ENCODE results near the gene EFCAB8.

The EFCAB8 gene

GRCh38 chr20:32908334-32909292, 49.9 kb downstream of the EFCAB8 start:
- Histone ChIP-seq H3K36me3 (ENCODE audit: control insufficient read depth, insufficient read depth, low read length) (no peaks in the 10 kb centered on the region), H3K27me3 (ENCODE audit: control insufficient read depth, insufficient read depth, low read length) (no peaks in the 10 kb centered on the region), H3K4me1 (ENCODE audit: control insufficient read depth, insufficient read depth, low read length) (no peaks in the 10 kb centered on the region), H3K4me3 (ENCODE audit: low read length) (no peak overlapping the region), H3K9ac (ENCODE audit: low read length) (no peak overlapping the region), H3K9me3 (ENCODE audit: control insufficient read depth, low read length) (no peaks in the 10 kb centered on the region)

GRCh38 chr20:32909451-32909850, 50.7 kb downstream of the EFCAB8 start:
- H3K9me3 ChIP-seq (ENCODE audit: control insufficient read depth, low read length): no peaks in the 10 kb centered on the region
- H3K4me3 ChIP-seq (ENCODE audit: low read length): no peak overlapping the region
- H3K27me3 ChIP-seq (ENCODE audit: control insufficient read depth, insufficient read depth, low read length): no peaks in the 10 kb centered on the region
- no peaks in the 10 kb centered on the region for H3K4me1 ChIP-seq (ENCODE audit: control insufficient read depth, insufficient read depth, low read length)
- no peak overlapping the region for H3K9ac ChIP-seq (ENCODE audit: low read length)
- no peaks in the 10 kb centered on the region for H3K36me3 ChIP-seq (ENCODE audit: control insufficient read depth, insufficient read depth, low read length)

- H3K9me3 ChIP-seq (ENCODE audit: control insufficient read depth, low read length): no peaks in the 10 kb centered on the region
- no peaks in the 10 kb centered on the region for H3K36me3 ChIP-seq (ENCODE audit: control insufficient read depth, insufficient read depth, low read length)
Measured at GRCh38 chr20:32909896-32910571, 51.3 kb downstream of the EFCAB8 start.

GRCh38 chr20:32911355-32911754, 52.6 kb downstream of the EFCAB8 start:
- H3K4me1 ChIP-seq (ENCODE audit: control insufficient read depth, insufficient read depth, low read length): no peaks in the 10 kb centered on the region

More at GRCh38 chr20:32909896-32910571, 51.3 kb downstream of the EFCAB8 start:
- Histone ChIP-seq H3K9ac (ENCODE audit: low read length) (no peak overlapping the region), H3K4me1 (ENCODE audit: control insufficient read depth, insufficient read depth, low read length) (no peaks in the 10 kb centered on the region), H3K27me3 (ENCODE audit: control insufficient read depth, insufficient read depth, low read length) (no peaks in the 10 kb centered on the region), H3K4me3 (ENCODE audit: low read length) (no peak overlapping the region)

GRCh38 chr20:32912688-32913087, 54.0 kb downstream of the EFCAB8 start:
- no peak overlapping the region for H3K4me3 ChIP-seq (ENCODE audit: low read length)
- no peaks in the 10 kb centered on the region for H3K27me3 ChIP-seq (ENCODE audit: control insufficient read depth, insufficient read depth, low read length)
- no peak overlapping the region for H3K9ac ChIP-seq (ENCODE audit: low read length)
- H3K9me3 ChIP-seq (ENCODE audit: control insufficient read depth, low read length): peaks cover 9% of the 10 kb centered on the region
- H3K36me3 ChIP-seq (ENCODE audit: control insufficient read depth, insufficient read depth, low read length): no peaks in the 10 kb centered on the region
- no peaks in the 10 kb centered on the region for H3K4me1 ChIP-seq (ENCODE audit: control insufficient read depth, insufficient read depth, low read length)

More at GRCh38 chr20:32911355-32911754, 52.6 kb downstream of the EFCAB8 start:
- no peaks in the 10 kb centered on the region for H3K27me3 ChIP-seq (ENCODE audit: control insufficient read depth, insufficient read depth, low read length)
- H3K9me3 ChIP-seq (ENCODE audit: control insufficient read depth, low read length): peaks cover 9% of the 10 kb centered on the region
- H3K4me3 ChIP-seq (ENCODE audit: low read length): no peak overlapping the region
- H3K36me3 ChIP-seq (ENCODE audit: control insufficient read depth, insufficient read depth, low read length): no peaks in the 10 kb centered on the region
- H3K9ac ChIP-seq (ENCODE audit: low read length): no peak overlapping the region

- Histone ChIP-seq H3K4me1 (ENCODE audit: control insufficient read depth, insufficient read depth, low read length) (no peaks in the 10 kb centered on the region), H3K9me3 (ENCODE audit: control insufficient read depth, low read length) (peaks cover 9% of the 10 kb centered on the region), H3K27me3 (ENCODE audit: control insufficient read depth, insufficient read depth, low read length) (no peaks in the 10 kb centered on the region), H3K4me3 (ENCODE audit: low read length) (no peak overlapping the region), H3K36me3 (ENCODE audit: control insufficient read depth, insufficient read depth, low read length) (no peaks in the 10 kb centered on the region), H3K9ac (ENCODE audit: low read length) (no peak overlapping the region)
Measured at GRCh38 chr20:32914031-32914430, 55.3 kb downstream of the EFCAB8 start.

GRCh38 chr20:32917191-32917950, 58.6 kb downstream of the EFCAB8 start:
- H3K4me1 ChIP-seq (ENCODE audit: control insufficient read depth, insufficient read depth, low read length): no peaks in the 10 kb centered on the region
- H3K4me3 ChIP-seq (ENCODE audit: low read length): no peak overlapping the region
- no peaks in the 10 kb centered on the region for H3K36me3 ChIP-seq (ENCODE audit: control insufficient read depth, insufficient read depth, low read length)
- H3K9me3 ChIP-seq (ENCODE audit: control insufficient read depth, low read length): peaks cover 9% of the 10 kb centered on the region
- no peak overlapping the region for H3K9ac ChIP-seq (ENCODE audit: low read length)
- no peaks in the 10 kb centered on the region for H3K27me3 ChIP-seq (ENCODE audit: control insufficient read depth, insufficient read depth, low read length)

- no peaks in the 10 kb centered on the region for H3K36me3 ChIP-seq (ENCODE audit: control insufficient read depth, insufficient read depth, low read length)
- no peak overlapping the region for H3K4me3 ChIP-seq (ENCODE audit: low read length)
- no peaks in the 10 kb centered on the region for H3K4me1 ChIP-seq (ENCODE audit: control insufficient read depth, insufficient read depth, low read length)
- H3K9ac ChIP-seq (ENCODE audit: low read length): no peak overlapping the region
- no peaks in the 10 kb centered on the region for H3K27me3 ChIP-seq (ENCODE audit: control insufficient read depth, insufficient read depth, low read length)
- peaks cover 9% of the 10 kb centered on the region for H3K9me3 ChIP-seq (ENCODE audit: control insufficient read depth, low read length)
Measured at GRCh38 chr20:32918296-32918695, 59.6 kb downstream of the EFCAB8 start.

- H3K36me3 ChIP-seq (ENCODE audit: control insufficient read depth, insufficient read depth, low read length): no peaks in the 10 kb centered on the region
- no peak overlapping the region for H3K4me3 ChIP-seq (ENCODE audit: low read length)
- H3K9me3 ChIP-seq (ENCODE audit: control insufficient read depth, low read length): peaks cover 9% of the 10 kb centered on the region
- no peaks in the 10 kb centered on the region for H3K27me3 ChIP-seq (ENCODE audit: control insufficient read depth, insufficient read depth, low read length)
- H3K4me1 ChIP-seq (ENCODE audit: control insufficient read depth, insufficient read depth, low read length): no peaks in the 10 kb centered on the region
- no peak overlapping the region for H3K9ac ChIP-seq (ENCODE audit: low read length)
Measured at GRCh38 chr20:32918751-32919150, 60.0 kb downstream of the EFCAB8 start.

- Histone ChIP-seq H3K9ac (ENCODE audit: low read length) (no peak overlapping the region), H3K4me3 (ENCODE audit: low read length) (no peak overlapping the region), H3K27me3 (ENCODE audit: control insufficient read depth, insufficient read depth, low read length) (no peaks in the 10 kb centered on the region), H3K36me3 (ENCODE audit: control insufficient read depth, insufficient read depth, low read length) (no peaks in the 10 kb centered on the region), H3K9me3 (ENCODE audit: control insufficient read depth, low read length) (peaks cover 9% of the 10 kb centered on the region), H3K4me1 (ENCODE audit: control insufficient read depth, insufficient read depth, low read length) (no peaks in the 10 kb centered on the region)
Measured at GRCh38 chr20:32920066-32920465, 61.3 kb downstream of the EFCAB8 start.

- H3K9me3 ChIP-seq (ENCODE audit: control insufficient read depth, low read length): peaks cover 4% of the 10 kb centered on the region
- H3K4me1 ChIP-seq (ENCODE audit: control insufficient read depth, insufficient read depth, low read length): no peaks in the 10 kb centered on the region
- no peak overlapping the region for H3K9ac ChIP-seq (ENCODE audit: low read length)
- H3K27me3 ChIP-seq (ENCODE audit: control insufficient read depth, insufficient read depth, low read length): no peaks in the 10 kb centered on the region
- no peaks in the 10 kb centered on the region for H3K36me3 ChIP-seq (ENCODE audit: control insufficient read depth, insufficient read depth, low read length)
- H3K4me3 ChIP-seq (ENCODE audit: low read length): no peak overlapping the region
Measured at GRCh38 chr20:32920530-32921298, 62.0 kb downstream of the EFCAB8 start.
